HG03045 (cell line): ENCODE results near the gene KCNH4.
"Not testable (repeated sequence)": the region's sequence is repeated elsewhere in the genome, so short reads cannot be mapped to it uniquely, and the experiment has no call there.

Experiments
- ATAC-seq: cut with Tn5 transposase; IDR thresholded peaks from one replicate; pipeline ENCODE4 v1.9.1; 2021; ENCODE audit warnings: mild to moderate bottlenecking, moderate library complexity; ENCODE audit not compliant: unreplicated experiment

The KCNH4 gene

DNA sequence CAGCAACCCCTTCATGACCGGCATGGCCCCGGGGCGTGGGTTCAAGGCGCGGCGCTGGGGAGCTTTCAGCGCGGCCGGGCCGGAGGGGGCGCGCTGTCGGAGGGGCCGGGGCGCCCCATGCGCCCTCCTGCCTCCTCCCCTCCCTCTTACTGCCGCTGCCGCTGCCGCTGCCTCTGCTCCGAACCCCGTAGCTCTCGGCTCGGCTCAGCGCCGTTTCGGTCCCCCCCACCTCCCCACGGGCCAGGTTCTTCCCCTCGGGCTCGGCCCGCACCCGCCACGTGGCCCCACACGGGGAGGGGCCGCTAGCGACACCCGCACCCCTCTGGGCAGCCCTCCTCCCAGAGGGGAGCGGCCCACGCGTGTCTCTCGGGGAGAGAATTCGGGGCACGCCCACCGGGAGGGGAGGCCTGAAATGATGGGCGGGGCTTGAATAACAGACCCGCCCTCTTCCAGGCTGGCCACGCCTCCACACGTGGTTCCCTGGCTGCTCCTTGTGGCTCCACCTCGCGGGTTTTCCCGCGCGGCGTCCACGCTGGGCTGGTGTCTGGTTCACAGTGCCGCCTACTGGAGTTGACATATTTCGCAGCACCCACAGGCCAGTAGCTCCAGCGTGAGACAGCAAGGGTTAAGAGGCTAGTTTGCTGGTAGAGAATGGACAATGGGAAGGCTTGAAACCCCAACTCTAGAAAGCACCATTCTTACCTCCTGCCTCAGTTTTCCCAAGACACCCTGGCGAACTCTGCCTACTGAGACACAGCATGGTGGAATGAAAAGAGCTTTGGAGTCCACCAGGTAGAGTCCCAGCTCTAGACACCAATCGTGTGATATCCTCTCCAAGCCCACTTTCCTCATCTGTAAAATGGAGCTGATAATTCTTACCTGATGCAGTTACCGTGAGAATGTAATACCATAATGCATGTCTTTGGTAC lies at the start of gene KCNH4:
Gene KCNH4 (minus strand): TSS at position 221 of the 929 bp plus-strand sequence. CDS start 197 bp downstream, at position 24.
- peak; percentile 30 for ATAC-seq

DNA sequence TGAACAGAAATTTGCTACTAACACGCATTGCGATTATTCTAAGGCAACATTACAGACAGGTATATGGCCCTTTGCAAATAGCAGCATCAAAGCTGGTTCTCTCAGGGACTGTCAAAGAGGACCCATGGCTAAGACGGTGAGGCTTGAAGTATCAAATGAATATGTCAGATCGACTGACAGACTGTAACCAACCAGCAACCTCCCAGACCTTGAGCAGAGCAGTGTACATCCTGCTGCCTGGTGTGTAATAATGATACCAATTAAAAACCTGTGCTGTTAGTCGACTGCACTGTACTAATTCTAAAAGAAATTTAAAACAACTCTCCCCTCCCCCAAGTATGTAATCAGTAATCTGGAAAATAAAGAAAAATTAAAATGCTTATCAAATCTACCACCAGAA lies 49.3 kb upstream of the KCNH4 start:
- ATAC-seq, result no peak

DNA sequence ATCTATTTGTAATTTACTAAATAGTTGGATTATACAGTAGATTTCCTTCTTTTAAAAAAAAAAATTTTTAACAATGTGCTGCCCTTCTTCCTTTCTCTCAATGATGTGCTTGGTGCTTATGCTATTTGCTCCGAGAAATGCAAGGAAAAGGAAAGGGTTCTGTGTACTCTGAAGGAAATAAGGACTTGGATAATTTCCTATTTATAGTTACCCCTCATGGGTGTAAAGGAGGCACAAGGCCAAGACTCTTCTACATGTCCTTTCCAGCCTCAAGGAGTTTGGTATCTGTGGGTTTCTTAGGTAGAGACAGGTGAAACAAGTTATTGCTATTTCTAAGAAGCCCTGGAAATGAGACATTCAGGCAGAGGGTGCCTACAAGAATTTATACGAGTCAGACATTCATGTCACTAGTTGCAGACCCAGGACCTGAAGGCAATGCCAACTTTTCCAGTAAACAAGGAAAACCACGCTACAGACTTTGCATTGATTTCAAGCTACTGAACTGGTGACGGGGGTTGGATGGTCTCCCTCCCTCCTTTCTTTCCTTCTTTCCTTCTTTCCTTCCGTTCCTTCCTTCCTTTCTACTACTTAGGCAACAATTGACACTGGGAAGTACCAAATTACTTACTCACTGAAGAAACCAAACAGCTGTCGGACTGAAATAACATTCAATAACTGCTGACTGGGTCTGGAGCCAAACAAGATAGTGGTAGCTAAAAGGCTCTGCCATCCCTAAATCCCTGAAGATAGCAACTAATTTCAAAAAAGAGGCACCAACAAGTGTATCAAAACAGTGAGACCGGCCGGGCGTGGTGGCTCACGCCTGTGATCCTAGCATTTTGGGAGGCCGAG lies 47.1 kb upstream of the KCNH4 start:
- ATAC-seq, result no peak

DNA sequence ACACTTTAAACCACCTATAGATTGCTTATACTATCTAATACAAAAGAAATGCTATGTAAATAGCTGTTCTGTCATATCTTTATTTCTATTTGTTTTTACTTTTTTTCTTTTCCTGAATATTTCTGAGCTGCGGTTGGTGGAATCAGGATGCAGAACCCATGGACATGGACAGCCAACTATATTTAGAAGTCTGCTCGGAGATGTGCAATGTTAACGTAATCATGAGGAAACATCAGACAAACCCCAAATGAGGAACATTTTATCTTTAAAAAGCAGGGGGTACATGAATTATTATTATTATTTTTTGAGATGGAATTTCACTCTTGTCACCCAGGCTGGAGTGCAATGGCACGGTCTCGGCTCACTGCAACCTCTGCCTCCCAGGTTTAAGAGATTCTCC lies 44.7 kb upstream of the KCNH4 start:
- ATAC-seq, result no peak

DNA sequence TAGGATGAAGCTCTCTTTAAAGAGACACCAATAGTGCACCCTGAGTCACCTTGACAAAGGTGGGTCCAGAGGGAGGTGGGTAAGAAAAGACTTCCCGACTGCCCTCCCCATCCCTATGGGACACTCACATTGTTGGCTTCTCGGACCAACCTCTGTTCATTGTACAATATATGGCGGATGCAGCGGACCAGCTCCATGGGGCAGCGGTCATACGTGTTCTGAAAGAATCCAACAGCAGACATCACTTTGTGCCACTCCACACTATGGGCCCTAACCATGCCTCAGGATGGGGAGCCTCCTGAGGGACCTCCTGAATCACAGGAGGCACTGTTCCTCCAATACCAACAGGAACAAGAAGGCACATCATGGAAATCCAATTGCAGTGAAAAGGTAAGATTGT lies 43.7 kb upstream of the KCNH4 start:
- no peak for ATAC-seq

DNA sequence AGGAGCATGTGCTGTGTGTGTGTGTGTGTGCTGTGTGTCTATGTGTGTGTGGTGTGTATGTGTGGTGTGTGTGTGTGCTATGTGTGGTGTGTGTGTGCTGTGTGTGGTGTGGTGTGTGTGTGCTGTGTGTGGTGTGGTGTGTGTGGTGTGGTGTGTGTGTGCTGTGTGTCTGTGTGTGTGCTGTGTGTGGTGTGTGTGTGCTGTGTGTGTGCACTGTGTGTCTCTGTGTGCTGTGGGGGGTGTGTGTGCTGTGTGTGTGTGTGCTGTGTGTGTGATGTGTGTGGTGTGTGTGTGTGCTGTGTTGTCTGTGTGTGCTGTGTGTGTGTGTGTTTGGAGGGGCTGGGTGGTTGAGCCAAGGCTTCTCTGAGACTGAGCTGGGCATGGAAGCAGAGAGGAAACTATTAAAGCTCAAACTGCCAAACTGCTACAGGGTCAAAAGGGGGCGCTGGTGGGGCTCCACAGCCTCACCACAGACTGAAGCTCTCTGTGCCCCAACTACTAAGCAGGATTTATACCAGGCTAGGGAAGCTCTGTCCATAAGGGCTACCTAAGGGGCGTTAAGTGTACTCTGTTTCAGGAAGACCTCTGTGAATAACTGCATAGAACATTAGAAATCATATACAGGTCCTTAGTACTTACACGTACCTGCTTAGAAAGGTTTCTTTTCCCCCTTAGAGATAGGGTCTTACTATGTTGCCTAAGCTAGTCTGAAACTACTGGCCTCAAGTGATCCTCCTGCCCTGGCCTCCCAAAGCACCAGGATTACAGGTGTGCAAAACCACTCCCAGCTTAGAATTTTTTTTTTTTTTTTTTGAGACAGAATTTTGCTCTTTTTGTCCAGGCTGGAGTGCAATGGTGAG lies 41.2 kb upstream of the KCNH4 start:
- ATAC-seq, result no peak

DNA sequence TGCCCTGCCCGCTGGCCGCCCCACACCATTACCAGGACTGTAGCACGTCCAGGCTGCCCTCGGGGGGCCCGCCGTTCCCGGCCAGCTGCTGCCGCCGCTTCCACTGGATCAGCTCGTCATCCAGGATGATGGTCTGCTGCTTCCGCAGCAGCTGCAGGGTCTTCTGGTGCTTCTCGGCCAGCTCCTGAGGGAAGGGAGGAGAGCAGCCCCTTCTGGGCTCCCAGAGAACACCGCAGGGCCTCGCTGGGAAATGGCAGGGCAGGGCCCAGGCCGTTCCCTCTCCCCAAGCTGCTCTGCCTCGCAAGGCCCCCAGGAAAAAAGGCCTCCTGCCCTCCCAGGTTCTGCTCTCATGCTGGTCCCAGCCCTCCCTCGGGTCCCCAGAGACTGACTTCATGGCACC lies 38.3 kb upstream of the KCNH4 start:
- ATAC-seq, result not testable (repeated sequence)

DNA sequence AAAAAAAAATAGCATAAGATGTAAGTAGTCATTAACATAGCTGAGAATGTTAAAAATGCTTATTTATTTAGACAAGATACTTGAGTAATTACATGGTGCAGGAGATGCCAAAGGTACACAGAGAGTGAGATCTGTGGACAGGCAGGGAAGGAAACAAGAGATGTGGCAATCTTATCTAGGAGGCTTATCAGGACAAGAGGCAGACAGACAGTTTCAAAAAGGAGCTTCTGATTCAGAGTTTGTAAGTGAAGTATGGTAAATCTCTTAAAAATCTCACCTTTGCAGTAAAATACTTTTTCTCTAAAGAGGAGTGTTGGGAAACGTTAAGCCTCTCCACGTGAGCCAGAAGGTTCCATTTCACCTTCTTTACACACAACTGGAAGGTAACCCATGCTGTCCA lies 33.2 kb upstream of the KCNH4 start:
- no peak for ATAC-seq

DNA sequence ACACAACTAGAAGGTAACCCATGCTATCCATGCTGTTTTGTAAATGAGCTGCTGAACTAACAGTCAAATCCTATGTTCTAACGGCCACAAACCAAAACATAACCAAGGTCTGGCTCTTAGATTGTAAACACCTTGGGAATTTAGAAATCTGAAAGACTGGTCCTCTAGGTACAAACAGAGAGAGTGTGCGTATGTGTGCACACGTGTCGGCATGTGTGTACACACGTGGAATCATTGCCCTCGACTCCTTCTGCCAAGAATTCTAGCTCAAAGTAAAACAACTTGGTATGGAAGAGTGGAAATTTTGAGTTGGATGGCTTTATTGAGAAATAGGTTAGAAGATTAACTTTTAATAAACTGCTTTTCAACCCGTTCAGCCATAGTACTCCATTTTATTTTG lies 31.4 kb upstream of the KCNH4 start:
- no peak for ATAC-seq

DNA sequence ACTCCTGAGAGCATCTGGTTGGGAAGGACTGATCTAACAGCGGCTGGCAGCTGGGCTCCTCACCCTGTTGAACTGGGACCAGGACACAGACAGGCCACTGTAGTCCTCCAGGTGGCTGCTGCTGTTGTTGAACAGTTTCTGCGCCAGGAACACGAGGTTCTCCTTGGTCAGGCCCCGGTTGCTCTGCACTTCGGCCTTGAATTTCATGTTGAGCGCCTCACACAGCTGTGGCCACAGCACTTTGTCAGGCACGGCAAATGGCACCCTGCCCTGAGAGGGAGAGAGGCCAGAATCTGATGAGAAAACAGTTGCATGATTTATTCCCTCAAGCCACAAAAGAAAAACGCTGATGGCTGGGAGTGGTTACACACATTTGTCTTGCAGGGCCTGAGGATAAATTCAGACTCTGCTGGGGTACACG lies 31.0 kb upstream of the KCNH4 start:
- not testable (repeated sequence) for ATAC-seq

DNA sequence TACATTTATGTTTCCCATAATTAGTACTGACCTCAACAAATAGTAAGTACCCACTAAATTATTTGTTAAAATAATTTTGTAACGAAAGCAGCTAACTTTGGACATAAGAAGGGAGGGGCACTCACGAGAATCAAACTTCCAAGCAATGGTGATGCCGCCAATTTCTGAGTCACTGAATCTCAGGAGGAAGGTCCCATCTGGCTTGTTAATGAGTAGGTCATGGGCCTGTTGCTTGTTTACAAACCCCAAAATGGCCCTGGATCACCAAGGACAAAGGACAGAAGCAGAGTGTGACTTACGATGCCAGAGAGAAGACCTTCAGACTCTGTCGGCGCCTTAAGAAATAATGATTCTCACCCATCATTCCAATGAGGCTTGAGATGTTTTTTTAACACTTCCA lies 29.1 kb upstream of the KCNH4 start:
- ATAC-seq, result no peak

DNA sequence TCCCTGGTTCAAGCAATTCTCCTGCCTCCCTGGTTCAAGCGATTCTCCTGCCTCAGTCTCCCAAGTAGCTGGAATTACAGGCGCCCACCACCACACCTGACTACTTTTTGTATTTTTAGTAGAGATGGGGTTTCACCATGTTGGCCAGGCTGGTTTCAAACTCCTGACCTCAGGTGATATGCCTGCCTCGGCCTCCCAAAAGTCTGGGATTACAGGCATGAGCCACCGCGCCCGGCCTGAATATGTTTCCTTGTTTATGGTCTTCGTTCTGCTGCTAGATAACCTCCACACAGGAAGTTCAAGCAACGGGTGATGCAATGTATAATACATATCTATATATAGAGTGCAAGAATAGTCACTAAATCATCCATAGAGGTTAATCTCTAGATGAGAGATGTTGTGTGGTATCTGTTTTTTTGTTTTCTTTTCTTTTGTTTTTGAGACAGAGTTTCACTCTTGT lies 25.2 kb upstream of the KCNH4 start:
- ATAC-seq, result not testable (repeated sequence)

DNA sequence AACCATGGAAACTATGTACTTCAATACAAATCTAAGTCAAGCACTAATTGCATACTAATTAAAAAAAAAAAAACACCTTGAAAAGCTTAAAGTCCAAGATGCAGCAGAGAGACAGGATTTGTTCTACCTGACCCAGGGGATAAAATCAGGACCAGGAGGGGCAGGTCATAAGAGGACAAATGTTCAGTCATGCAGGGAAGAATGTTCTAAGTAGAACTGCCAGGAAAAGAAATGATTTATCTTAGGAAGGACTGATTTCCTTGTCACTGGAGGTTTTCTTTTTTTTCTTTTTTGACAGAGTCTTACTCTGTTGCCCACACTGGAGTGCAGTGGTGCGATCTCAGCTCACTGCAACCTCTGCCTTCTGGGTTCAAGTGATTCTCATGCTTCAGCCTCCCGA lies 22.4 kb upstream of the KCNH4 start:
- ATAC-seq, result no peak

DNA sequence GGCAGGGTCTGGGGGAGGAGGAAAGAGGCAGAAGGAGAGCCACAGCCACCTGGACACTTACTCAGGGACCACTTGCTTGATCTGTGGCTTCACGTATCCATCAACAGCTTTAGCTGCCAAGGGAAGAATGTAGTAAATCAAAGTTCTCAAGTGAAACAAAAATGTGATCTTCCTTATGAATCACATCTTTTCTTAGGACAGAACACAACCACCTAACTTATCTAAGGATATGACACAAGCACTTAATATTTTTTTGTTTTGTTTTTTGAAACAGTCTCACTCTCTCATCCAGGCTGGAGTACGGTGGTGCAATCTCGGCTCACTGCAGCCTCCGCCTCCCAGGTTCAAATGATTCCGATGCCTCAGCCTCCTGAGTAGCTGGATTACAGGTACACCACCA lies 21.8 kb upstream of the KCNH4 start:
- ATAC-seq, result no peak

DNA sequence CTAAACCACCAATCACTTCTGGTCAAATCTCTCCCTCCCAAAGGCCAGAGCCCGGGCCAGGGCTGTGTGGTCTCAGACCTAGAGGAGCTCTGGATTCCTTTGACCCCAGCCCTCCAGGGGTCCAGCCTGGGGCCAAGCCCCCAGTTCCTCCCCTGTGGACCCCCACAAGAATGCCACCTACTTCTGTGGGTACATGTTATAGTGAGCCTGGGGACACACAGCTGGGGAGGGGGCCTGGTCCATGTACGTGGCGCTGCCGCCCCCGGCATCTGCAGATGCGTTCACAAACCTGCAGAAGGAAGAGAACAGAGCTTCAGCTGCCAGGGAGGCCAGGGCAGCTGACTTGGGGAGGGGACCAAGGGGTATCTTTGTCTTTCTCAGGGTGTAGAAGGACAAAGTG lies 21.2 kb upstream of the KCNH4 start:
- no peak for ATAC-seq

DNA sequence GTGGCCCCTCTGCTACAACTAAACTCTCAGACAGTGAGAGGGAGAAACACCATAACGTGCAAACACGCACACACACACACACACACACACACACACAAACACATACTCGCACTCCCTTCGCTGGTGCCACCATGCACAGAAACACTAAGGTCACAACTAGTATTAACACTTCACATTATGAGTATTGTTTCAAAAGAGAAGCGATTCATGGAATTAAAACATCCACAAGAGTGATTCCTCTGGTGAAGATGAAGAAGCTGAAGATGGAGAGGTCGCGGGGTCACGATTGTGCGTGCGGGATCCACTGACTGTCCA lies 20.5 kb upstream of the KCNH4 start:
- no peak for ATAC-seq

DNA sequence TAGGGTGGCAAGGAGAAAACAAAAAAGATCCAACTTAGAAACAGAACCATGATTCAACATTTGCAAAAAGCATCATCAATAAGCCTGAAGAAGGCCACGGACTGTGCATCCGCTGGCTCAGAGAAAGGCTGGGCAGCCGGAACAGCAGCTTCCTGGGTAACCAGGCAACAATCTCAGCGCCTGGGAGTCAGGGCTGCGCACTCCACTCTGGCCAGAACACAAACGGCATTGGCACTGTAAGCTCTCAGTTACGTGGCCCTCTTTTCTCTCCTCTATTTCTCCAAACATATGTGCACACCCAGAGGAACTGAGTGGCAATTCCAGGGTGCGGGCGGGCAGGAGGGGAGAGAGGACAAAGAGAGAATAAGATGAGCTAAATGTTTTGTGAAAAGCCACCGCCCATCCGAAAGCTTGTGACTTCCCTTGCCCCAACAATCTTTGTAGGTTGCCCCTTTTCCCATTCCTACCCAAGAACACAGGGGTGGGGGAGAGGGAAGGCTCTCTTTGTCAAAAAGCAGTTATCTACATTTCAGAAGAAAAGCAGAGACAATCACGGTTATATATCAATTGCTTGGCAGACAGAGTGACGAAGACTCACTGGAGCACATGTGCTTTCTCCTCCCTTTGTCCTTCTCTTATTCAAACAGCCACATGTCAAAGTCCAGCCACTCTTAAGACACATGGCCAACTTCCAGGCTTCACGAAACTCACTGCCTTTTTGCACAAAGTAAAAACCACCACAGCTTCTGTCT lies 19.9 kb upstream of the KCNH4 start:
- no peak for ATAC-seq

DNA sequence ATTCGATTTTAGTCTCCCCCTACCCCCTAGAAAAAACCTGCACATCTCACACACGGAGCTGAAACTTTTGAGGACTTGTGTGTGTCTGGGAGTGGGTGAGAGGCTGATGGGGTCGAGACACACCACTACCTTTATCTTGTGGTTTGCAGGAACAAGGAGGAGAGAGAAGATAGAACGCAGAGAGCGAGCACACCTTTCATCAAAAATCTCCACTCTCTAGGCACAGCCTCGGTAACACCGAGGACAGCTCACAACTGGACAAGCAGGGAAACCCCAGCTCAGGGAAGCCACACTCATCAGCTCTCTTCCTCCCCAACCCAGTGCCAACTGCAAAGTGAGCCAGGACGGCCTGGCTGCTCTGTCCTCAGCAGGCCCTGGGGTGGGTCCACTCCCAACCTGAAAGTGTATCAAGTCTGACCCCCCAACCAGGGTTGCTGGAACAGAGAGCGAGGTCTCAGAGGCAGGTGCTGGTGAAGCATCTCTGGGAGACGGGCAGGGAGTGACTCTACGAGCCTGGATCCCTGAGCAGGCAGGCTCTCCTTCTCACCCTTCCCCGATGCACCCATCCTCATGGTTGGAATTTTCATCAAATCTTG lies 18.6 kb upstream of the KCNH4 start:
- no peak for ATAC-seq

DNA sequence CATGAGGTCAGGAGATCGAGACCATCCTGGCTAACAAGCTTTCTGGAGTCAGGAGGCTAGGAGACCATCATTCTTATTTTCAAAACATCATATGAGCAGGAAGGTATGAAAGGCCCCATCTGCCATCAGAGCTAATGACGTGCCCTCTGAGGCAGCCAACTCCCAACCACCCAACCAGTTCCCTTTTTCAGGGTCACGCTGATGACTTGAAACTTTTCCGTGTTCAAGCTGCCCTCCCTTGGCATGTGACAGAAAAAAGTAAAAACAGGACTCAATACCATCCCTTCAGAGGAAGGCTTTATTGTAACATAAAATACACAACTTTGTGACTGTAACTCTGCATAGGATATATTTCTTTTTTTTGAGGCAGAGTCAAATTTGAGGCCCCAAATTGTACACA lies 18.0 kb upstream of the KCNH4 start:
- no peak for ATAC-seq
